Measurements from ENCODE around the gene EFCAB11.
"Not testable (repeated sequence)": the region's sequence is repeated elsewhere in the genome, so short reads cannot be mapped to it uniquely, and the experiment has no call there.

EFCAB11 gene

DNA sequence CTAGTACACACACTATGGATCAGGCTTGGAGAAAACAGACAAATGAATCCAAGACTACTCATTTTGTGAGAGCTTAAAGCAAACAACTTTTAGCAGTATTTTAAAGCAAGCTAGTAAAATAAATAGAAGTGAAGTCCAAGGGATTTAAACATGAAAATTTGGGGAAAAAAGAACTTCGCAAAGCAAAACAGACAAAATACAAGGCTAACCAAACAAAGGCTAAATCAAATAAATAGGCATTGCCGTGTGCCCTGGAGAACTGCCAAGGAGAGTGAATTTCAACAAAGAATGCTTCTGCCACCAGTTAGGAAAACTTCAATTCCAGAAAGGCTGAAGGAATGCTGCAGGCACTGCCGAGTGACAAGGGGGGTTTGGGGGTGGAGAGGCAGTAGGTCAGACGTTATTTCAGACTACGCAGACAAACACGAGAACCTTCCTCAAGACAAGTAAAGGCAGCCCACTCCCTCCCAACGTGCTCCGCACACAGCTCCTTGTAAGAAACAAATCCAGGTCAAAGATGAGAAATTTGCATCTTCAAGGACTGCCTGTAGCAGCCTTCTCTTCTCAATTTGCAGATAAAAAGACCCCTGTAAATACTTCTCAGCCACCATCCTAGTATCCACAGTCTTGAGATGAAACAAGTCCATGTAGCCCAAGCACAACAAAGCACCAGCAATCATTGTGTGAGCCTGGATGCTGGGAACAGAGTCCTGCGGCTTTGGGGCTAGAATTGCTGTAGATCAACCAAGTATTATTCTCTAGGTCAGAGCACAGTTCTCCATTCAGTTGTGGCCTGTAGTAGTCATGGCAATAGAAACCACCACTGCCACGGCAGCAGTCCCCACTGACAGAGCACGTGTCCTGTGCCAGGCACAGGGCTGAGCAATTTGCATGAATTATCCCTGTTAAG, 43.3 kb downstream of the EFCAB11 start:
- peak; percentile 47 for DNase-seq

- DNase-seq = no peak
Measured at GRCh38 chr14:89910691-89911009, 43.9 kb downstream of the EFCAB11 start.

- DNase-seq = no peak
Measured at GRCh38 chr14:89909586-89909985, 44.9 kb downstream of the EFCAB11 start.

GRCh38 chr14:89908712-89909450, 45.6 kb downstream of the EFCAB11 start:
- DNase-seq = no peak

- DNase-seq = no peak
Measured at GRCh38 chr14:89907655-89908054, 46.9 kb downstream of the EFCAB11 start.

DNA sequence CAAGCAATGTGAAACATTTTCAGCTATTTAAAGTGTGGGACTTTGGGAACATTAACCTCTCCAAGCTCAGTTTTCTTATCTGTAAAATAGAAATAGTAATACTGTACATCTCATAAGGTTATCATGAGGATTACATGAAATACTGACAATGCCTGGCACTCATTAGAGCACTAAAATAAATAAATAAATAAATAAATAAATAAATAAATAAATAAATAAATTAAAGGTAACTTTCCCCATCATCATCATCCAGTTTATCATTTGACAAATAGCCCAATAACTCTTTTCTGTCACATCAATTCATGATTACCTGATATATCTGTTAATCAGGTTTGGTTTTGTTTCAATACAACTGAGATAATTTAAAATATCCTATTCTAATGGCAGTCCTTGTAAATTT, 48.5 kb downstream of the EFCAB11 start:
- no peak for DNase-seq

GRCh38 chr14:89903340-89903952, 51.1 kb downstream of the EFCAB11 start:
- no peak for DNase-seq

DNA sequence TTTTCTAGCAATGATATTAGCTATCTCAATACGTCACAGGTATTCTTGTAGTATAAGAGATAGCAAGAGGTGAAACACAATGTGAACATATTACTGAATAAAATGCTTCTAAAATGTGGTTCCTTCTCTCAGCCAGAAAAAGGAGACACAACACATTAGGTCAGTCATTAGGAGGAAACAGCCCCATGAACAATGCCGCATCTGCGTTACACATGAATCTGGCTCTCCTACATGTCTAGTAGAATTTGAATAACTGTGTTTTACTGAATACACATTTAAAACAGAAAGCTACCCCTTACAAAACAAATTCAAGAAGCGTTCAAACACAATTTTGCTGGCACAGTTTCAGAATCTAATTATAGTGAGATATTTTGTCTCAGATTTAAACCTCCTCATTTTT, 51.6 kb downstream of the EFCAB11 start:
- DNase-seq = no peak

DNA sequence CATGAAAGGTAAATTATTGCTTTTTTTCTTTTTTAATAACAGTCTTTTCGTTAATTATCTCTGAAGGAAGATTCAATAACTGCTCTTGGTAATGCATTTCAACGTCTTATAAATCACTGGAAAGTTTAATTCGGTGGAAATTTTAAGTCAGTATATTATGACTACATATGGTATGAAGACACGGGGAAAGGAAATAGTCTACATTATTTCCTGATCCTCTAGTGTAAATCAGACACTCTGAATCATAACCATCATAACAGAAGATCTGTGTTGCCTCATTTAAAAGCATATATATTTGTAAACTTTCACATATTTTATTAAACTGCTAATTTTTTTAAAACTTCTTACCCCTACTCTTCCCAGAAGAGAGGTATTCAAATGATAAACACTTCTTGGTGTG, 53.7 kb downstream of the EFCAB11 start:
- peak; percentile 68 for DNase-seq

- peak; percentile 45 for DNase-seq
Measured at GRCh38 chr14:89899917-89900663, 54.4 kb downstream of the EFCAB11 start.

DNA sequence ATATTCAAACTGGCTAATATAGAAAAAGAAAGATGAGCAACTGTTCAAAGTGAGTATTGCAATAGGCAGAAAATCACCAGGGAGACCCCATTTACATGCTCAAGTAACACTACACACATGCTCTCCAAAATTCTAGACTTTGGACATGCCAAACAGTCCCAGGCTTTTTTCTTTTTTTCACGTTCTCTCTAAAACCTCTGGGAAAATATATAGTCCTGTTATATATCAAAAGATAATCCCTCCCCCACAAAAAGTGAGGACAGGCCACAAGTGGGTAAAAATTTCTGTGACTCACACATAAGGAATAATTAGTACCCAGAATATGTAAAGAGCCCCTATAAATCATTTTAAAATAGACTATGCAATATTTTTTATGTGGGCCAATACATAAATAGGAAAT, 55.2 kb downstream of the EFCAB11 start:
- DNase-seq = no peak

GRCh38 chr14:89893388-89893787, 61.1 kb downstream of the EFCAB11 start:
- DNase-seq = not testable (repeated sequence)

- DNase-seq = no peak
Measured at GRCh38 chr14:89892953-89893352, 61.6 kb downstream of the EFCAB11 start.

- not testable (repeated sequence) for DNase-seq
Measured at GRCh38 chr14:89891721-89892120, 62.8 kb downstream of the EFCAB11 start.

GRCh38 chr14:89891055-89891454, 63.5 kb downstream of the EFCAB11 start:
- DNase-seq = no peak

- no peak for DNase-seq
Measured at GRCh38 chr14:89890589-89890988, 63.9 kb downstream of the EFCAB11 start.

GRCh38 chr14:89889626-89890025, 64.9 kb downstream of the EFCAB11 start:
- DNase-seq = no peak

DNA sequence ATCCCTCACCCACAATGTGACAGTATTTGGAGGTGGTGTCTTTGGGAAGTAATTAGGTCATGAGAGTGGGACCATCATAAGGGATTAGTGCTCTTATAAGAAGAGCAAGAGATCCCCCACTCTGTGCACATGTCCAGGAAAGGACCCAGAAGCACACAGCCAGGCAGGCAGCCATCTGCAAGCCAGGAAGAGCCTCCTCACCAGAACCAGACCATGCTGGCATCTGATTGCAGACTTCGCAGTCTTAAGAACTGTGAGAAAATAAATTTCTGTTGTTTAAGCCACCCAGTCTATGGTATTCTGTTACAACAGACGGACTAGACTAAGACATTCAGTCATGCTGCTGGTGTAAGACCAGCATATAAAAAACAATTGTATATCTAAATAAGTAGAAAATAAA, 69.8 kb downstream of the EFCAB11 start:
- DNase-seq = no peak

DNA sequence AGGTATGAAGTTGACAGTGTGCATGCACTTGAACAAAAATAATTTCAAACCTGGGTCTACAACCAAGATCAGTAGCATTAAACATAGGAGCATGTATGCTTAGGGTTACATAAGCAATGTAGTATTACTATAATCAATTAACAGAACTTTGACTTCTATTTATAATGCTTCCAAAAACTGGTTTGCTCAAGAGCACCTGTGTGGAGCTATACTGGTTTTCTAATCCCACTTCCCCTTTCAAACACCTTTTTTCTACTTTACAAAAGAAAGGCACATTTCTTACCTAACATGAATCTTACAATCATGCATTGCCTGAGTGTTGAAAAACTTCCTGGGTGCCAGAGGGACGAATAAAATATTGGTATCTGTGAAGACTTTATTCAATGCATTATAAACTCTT, 72.7 kb downstream of the EFCAB11 start:
- no peak for DNase-seq

DNA sequence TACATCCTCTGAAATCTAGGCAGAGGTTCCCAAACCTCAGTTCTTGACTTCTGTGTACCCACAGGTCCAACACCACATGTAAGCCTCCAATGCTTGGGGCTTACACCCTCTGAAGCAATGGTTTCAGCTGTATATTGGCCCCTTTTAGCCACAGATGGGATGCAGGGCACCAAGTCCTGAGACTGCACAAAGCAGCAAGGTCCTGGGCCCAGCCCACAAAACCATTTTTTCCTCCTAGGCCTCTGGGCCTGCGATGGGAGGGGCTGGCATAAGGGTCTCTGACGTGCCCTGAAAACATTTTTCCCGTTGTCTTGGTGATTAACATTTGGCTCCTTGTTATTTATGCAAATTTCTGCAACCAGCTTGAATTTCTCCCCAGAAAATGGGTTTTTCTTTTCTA, 80.4 kb downstream of the EFCAB11 start:
- not testable (repeated sequence) for DNase-seq

DNA sequence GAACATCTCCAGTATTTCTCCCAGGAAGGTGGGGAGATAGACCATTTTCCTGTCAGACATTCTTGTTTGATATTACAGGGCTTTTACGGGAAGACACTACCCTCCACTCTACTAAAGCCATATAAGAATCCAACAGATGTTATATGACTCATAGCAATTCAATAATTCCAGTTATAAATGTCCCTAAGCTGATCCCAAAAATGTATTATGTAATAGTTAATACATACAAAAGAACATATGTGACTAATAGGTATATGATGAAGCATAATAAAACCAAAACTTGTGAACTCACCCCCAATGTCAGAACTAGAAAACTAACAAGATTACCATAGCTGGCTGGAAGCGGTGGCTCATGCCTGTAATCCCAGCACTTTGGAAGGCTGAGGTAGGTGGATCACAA, 84.2 kb downstream of the EFCAB11 start:
- DNase-seq = peak; percentile 93

DNA sequence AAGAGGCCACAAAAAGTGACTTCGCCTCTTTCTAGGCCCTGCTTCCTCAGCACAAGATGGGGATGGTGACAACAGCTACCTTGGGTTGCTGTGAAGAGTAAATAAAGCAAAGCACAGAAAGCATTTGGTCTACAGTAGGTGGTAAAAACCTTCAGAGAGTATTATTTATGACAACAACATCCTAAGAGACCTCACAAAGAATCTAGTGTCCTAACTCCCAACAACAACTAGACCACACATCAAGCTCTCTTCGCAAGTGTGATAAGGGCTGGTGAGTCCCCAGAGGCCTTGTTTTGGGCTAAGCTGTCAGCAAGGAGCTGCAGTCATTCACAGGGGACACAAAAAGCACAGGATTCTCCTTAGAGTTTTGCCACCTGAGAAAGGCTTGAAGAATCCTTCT, 84.9 kb downstream of the EFCAB11 start:
- no peak for DNase-seq

- no peak for DNase-seq
Measured at GRCh38 chr14:89866458-89866857, 88.1 kb downstream of the EFCAB11 start.
